H9 (cell line): ENCODE measurements around the gene ITPK1. TPM values are rescaled to one million over a fixed set of nuclear protein-coding genes. Genes with fewer than 3 reads are reported as not detected.
A peak's percentile ranks its signal among the peaks of the same experiment; 100 is the strongest.

Source experiments
- DNase-seq: peaks from one replicate; pipeline ENCODE4 v3.0.0-alpha.2; 2017
- H2AFZ ChIP-seq: one replicate; pipeline ENCODE4 v1.6.1; 2013; ENCODE audit warnings: mild to moderate bottlenecking, low read length, control low read depth, moderate library complexity
- H2AK5ac ChIP-seq: 2 replicates; pipeline ENCODE4 v1.6.1; 2013; ENCODE audit warnings: low read length, control low read depth, mixed read lengths; ENCODE audit not compliant: insufficient read length
- H2BK120ac ChIP-seq: one replicate; pipeline ENCODE4 v1.6.1; 2013; ENCODE audit warnings: low read depth, mild to moderate bottlenecking, low read length, control low read depth, inconsistent platforms; ENCODE audit not compliant: poor library complexity, severe bottlenecking
- H2BK12ac ChIP-seq: 2 replicates; pipeline ENCODE4 v1.6.1; 2013; ENCODE audit warnings: low read length, control low read depth, mixed read lengths, low read depth; ENCODE audit not compliant: insufficient read length
- H2BK15ac ChIP-seq: 2 replicates; pipeline ENCODE4 v1.6.1; 2013; ENCODE audit warnings: low read depth, low read length, control low read depth
- H2BK20ac ChIP-seq: one replicate; pipeline ENCODE4 v1.6.1; 2013; ENCODE audit warnings: low read depth, mild to moderate bottlenecking, low read length, control low read depth, inconsistent platforms; ENCODE audit not compliant: poor library complexity, severe bottlenecking
- H2BK5ac ChIP-seq: 2 replicates; pipeline ENCODE4 v1.6.1; 2013; ENCODE audit warnings: low read length, control low read depth, mixed read lengths; ENCODE audit not compliant: insufficient read length
- H3K14ac ChIP-seq: 2 replicates; pipeline ENCODE4 v1.6.1; 2013; ENCODE audit warnings: low read length, control low read depth; ENCODE audit not compliant: insufficient read depth
- H3K18ac ChIP-seq: 2 replicates; pipeline ENCODE4 v1.6.1; 2013; ENCODE audit warnings: low read depth, mild to moderate bottlenecking, mixed read lengths, low read length, control low read depth; ENCODE audit not compliant: insufficient read length
- H3K23ac ChIP-seq: 2 replicates; pipeline ENCODE4 v1.6.1; 2013; ENCODE audit warnings: low read length, control low read depth, mixed read lengths, low read depth; ENCODE audit not compliant: insufficient read length
- H3K23me2 ChIP-seq: 2 replicates; pipeline ENCODE4 v1.6.1; 2013; ENCODE audit warnings: low read depth, mild to moderate bottlenecking, mixed read lengths, low read length, control low read depth; ENCODE audit not compliant: insufficient read length, poor library complexity, severe bottlenecking
- H3K27ac ChIP-seq: 2 replicates; pipeline ENCODE4 v1.5.1; 2013; ENCODE audit warnings: low read length, control low read depth, mixed read lengths, low read depth; ENCODE audit not compliant: insufficient read length
- H3K27me3 ChIP-seq: 2 replicates; pipeline ENCODE4 v1.6.1; 2013; ENCODE audit warnings: low read length, control low read depth, inconsistent platforms; ENCODE audit not compliant: insufficient read depth
- H3K4ac ChIP-seq: 2 replicates; pipeline ENCODE4 v1.6.1; 2013; ENCODE audit warnings: low read depth, mild to moderate bottlenecking, control low read depth, inconsistent platforms, low read length, moderate library complexity
- H3K4me1 ChIP-seq: 2 replicates; pipeline ENCODE4 v1.6.1; 2013; ENCODE audit warnings: low read length, control low read depth, inconsistent platforms; ENCODE audit not compliant: insufficient read depth
- H3K4me2 ChIP-seq: 2 replicates; pipeline ENCODE4 v1.6.1; 2013; ENCODE audit warnings: low read length, control low read depth, mixed read lengths; ENCODE audit not compliant: insufficient read length, insufficient read depth
- H3K56ac ChIP-seq: 2 replicates; pipeline ENCODE4 v1.6.1; 2013; ENCODE audit warnings: low read depth, mild to moderate bottlenecking, mixed read lengths, low read length, control low read depth; ENCODE audit not compliant: insufficient read length
- H3K79me1 ChIP-seq: 2 replicates; pipeline ENCODE4 v1.6.1; 2013; ENCODE audit warnings: low read depth, mild to moderate bottlenecking, moderate library complexity, low read length, control low read depth, inconsistent platforms; ENCODE audit not compliant: insufficient read depth, poor library complexity, severe bottlenecking
- H3K79me2 ChIP-seq: 2 replicates; pipeline ENCODE4 v1.6.1; 2013; ENCODE audit warnings: low read length, control low read depth, inconsistent platforms; ENCODE audit not compliant: insufficient read depth
- H3K9ac ChIP-seq: 2 replicates; pipeline ENCODE4 v1.6.1; 2013; ENCODE audit warnings: low read length, control low read depth, mixed read lengths; ENCODE audit not compliant: insufficient read length; ENCODE audit errors: extremely low read depth
- H3K9me3 ChIP-seq: one replicate; pipeline ENCODE4 v1.6.1; 2013; ENCODE audit warnings: low read depth, low read length, inconsistent platforms; ENCODE audit not compliant: control insufficient read depth
- H3T11ph ChIP-seq: one replicate; pipeline ENCODE4 v1.6.1; 2013; ENCODE audit warnings: mild to moderate bottlenecking, low read length, control low read depth, inconsistent platforms
- H4K20me1 ChIP-seq: one replicate; pipeline ENCODE4 v1.6.1; 2013; ENCODE audit not compliant: control insufficient read depth, insufficient read length, insufficient read depth
- H4K5ac ChIP-seq: 2 replicates; pipeline ENCODE4 v1.6.1; 2013; ENCODE audit warnings: low read depth, mild to moderate bottlenecking, mixed read lengths, low read length, control low read depth; ENCODE audit not compliant: insufficient read length
- H4K8ac ChIP-seq: replicated peaks from 2 replicates; pipeline ENCODE4 v1.6.1; 2013; ENCODE audit warnings: low read length, control low read depth, mixed read lengths, low read depth; ENCODE audit not compliant: insufficient read length
- H4K91ac ChIP-seq: 2 replicates; pipeline ENCODE4 v1.6.1; 2013; ENCODE audit warnings: low read depth, mild to moderate bottlenecking, moderate library complexity, mixed read lengths, low read length, control low read depth; ENCODE audit not compliant: insufficient read length
- H3K27ac Mint-ChIP-seq, 3 experiments: 2 replicates in 2 of 3; 3 replicates in 1 of 3; pipeline ENCODE4 v1.8.0; 2020 to 2021; ENCODE audit warnings: mixed read lengths in 3 of 3, mild to moderate bottlenecking in 1 of 3, moderate library complexity in 1 of 3
- H3K27me3 Mint-ChIP-seq: 2 replicates; pipeline ENCODE4 v1.8.0; 2021; ENCODE audit warnings: low read depth, mild to moderate bottlenecking, moderate library complexity, mixed read lengths
- H3K36me3 Mint-ChIP-seq, 3 experiments: 2 replicates in 2 of 3; 3 replicates in 1 of 3; pipeline ENCODE4 v1.8.0; 2020 to 2021; ENCODE audit warnings: low read depth in 3 of 3, mixed read lengths in 3 of 3; ENCODE audit not compliant: insufficient read depth in 1 of 3
- H3K4me1 Mint-ChIP-seq, 2 experiments: 2 replicates each; pipeline ENCODE4 v1.8.0; 2020; ENCODE audit warnings: mixed read lengths in 2 of 2
- H3K4me3 Mint-ChIP-seq, 2 experiments: 2 replicates in 1 of 2; 3 replicates in 1 of 2; pipeline ENCODE4 v1.8.0; 2020 to 2021; ENCODE audit warnings: mild to moderate bottlenecking in 2 of 2, mixed read lengths in 2 of 2, moderate library complexity in 1 of 2
- H3K9me3 Mint-ChIP-seq, 2 experiments: 2 replicates in 1 of 2; 3 replicates in 1 of 2; pipeline ENCODE4 v1.8.0; 2020; ENCODE audit warnings: mild to moderate bottlenecking in 2 of 2, mixed read lengths in 2 of 2, moderate library complexity in 1 of 2
- CTCF ChIP-seq: fragments of 200-600 bp; sonication (generic); conservative IDR thresholded peaks from 3 replicates; pipeline ENCODE4 v1.8.0; 2021; ENCODE audit warnings: antibody characterized with exemption, mild to moderate bottlenecking
- WGBS: extraction: QIAGEN DNeasy Blood & Tissue Kit; methylation state at CpG from one replicate; pipeline ENCODE4 v1.1.7; 2013; ENCODE audit warnings: missing lambda C conversion rate, low lambda C conversion rate, mixed read lengths; ENCODE audit not compliant: insufficient read length; ENCODE audit errors: extremely low coverage; 5-methylcytosine and 5-hydroxymethylcytosine counted together
- total RNA-seq: library from RNA; stranded (reverse); gene quantifications from 2 replicates; pipeline ENCODE4 v1.2.1, GENCODE V29; 2021

Gene ITPK1
- total RNA-seq, 1 experiment from 2014 or later = 92.7 TPM

- Histone ChIP-seq H3K9me3 (peaks cover 4% of the 10 kb centered on the region), H3K27me3 (no peaks in the 10 kb centered on the region), H3K79me2 (no peaks in the 10 kb centered on the region), H3K18ac (no peak overlapping the region), H2AK5ac (no peak overlapping the region), H4K8ac (no peak overlapping the region), H3K56ac (no peak overlapping the region), H3K23ac (no peak overlapping the region), H2BK20ac (no peak overlapping the region), H2AFZ (no peak overlapping the region), H2BK120ac (no peak overlapping the region), H3K4ac (no peak overlapping the region), H3K23me2 (no peaks in the 10 kb centered on the region), H3K14ac (no peak overlapping the region), H3T11ph (no peak overlapping the region), H4K91ac (no peak overlapping the region), H2BK5ac (no peak overlapping the region), H4K20me1 (no peaks in the 10 kb centered on the region), H3K79me1 (no peaks in the 10 kb centered on the region), H3K27ac (no peak overlapping the region), H2BK15ac (no peak overlapping the region), H3K4me1 (no peaks in the 10 kb centered on the region), H2BK12ac (no peak overlapping the region), H3K9ac (no peak overlapping the region), H3K4me2 (no peak overlapping the region), H4K5ac (no peak overlapping the region)
- Mint-ChIP-seq H3K4me3 (no peak overlapping the region), H3K9me3 (peaks cover 8 to 12% of the 10 kb centered on the region in 2 experiments; a peak in 4 of 5 replicates), H3K4me1 (no peaks in the 10 kb centered on the region), H3K36me3 (no peaks in the 10 kb centered on the region), H3K27ac (no peak overlapping the region), H3K27me3 (peaks cover 49% of the 10 kb centered on the region)
- peak; percentile 70 for DNase-seq
- WGBS = no CpG with 5 or more reads among the region's 7 CpGs
- TF ChIP-seq CTCF = no peak
Observed at GRCh38 chr14:92914087-92914656, 201.6 kb downstream of the ITPK1 start.
